ENCODE measurements around the gene EMC7.

GRCh38 chr15:34106423-34106822, 4.8 kb upstream of the EMC7 start:
- TF ChIP-seq CTCF (IDR thresholded peaks at IDR 0.05) (no peak), POLR2AphosphoS5 (IDR thresholded peaks at IDR 0.05) (no peak)
